NCI-H2227 treated with DMSO at 0.1 percent for 48 hours (cell line): Measurements from ENCODE around the gene OS9.
"Not testable (repeated sequence)": the region's sequence is repeated elsewhere in the genome, so short reads cannot be mapped to it uniquely, and the experiment has no call there.

Experiments
- DNase-seq: peaks from one replicate; lab custom pipeline; 2025; lab: John Stamatoyannopoulos, UW

Gene OS9

DNA sequence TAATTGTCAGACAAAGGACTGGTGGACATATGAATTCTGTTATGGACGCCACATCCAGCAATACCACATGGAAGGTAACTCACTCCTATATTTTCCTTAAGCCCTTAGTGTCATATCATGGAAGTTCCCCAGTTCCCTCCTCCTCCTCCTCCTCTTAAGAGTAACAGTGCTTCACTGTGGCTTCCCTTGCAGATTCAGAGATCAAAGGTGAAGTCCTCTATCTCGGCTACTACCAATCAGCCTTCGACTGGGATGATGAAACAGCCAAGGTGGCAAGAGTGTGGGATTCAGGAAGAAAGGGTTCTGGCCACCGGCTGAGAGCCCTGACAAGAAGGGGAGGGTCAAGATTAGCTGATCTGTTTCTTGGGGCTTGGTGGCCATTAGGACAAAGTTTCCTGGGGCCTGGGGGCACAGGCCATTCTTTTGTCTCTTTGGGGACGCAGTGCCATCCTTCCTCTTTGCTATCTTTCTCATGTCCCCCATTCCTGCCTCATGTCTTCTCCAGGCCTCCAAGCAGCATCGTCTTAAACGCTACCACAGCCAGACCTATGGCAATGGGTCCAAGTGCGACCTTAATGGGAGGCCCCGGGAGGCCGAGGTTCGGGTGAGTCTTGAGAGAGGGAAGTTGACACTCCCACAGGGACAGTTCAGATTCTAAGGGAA, 2.0 kb downstream of the OS9 start:
- no peak for DNase-seq

DNA sequence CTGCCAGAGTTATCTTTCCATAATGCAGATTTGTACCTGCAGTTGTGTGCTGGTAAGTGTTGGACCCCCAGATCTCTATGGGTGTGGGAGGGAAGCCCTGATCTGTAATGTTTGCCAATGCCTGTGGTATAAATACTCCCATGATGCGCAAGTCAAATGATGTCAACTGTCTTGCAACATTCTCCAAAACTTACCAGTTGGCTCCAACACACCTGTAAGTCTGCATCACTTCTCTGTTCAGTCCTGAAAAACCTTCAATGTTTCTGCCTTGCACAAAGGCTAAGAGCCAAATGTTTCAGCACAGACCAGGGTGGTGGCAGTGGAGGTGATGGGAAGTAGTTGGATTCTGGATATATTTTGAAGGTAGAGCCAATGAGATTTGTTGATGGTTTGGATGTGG, 3.1 kb downstream of the OS9 start:
- DNase-seq, result no peak

DNA sequence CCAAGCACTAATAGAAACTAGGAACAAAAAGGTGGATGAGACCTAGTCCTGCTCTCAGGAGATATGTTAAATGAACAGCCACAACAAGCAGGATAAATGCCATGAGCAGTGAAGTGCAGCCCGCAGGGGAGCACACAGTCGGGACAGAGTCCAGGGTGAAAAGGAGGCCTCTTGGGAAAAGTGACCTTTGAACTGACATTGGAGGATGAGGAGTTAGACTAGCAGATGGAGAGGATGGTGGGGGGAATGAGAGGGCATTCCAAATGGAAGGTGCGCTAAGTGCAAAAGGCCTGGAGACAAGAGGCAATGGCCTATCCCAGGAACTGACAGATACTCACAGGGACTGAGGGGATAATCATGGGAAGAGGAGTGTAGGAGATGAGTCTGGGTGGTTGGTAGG, 4.5 kb downstream of the OS9 start:
- DNase-seq, result no peak

DNA sequence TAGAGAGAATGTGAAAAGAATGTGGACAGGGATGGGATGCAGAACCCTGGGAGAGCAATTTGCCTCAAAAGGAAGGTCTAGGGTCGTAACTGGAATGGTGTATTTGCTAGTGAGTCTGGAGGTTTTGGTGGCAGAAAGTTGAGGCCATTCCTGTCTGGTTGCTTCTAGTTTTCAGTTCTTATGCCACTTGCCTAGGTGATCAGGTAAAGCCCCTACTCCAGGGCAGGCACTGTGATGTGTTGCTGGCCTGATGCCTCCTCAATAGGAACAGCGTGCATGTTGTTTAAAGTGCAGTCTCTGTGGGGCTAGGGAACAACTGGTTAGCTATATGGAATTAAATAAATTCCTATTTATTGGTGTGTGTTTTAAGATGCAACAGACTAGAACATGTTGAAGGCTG, 6.4 kb downstream of the OS9 start:
- no peak for DNase-seq

DNA sequence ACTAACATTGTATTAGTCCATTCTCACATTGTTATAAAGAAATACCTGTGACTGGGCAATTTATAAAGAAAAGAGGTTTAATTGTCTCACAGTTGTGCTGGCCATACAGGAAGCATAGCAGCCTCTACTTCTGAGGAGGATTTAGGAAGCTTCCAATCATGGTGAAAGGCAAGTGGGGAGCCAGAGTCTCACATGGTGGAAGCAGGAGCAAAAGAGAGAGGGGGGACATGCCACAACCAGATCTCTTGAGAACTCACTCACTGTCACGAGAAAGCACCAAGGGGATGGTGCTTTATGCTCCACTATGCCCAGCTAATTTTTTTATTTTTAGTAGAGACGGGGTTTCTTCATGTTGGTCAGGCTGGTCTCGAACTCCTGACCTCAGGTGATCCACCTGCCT, 13.3 kb downstream of the OS9 start:
- DNase-seq, result no peak

DNA sequence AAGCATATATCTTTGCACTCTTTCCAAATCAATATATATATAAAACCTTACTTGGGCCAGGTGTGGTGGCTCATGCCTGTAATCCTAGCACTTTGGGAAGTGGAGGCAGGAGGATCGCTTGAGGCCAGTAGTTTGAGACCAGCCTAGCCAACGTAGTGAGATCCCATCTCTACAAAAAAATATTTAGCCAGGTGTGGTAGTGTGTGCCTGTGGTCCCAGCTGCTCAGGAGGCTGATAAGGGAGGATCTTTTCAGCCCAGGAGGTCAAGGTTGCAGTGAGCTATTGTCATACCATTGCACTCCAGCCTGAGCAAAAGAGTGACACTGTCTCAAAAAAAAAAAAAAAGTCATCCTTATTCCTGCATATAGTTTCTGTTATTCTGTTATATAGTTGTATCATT, 14.4 kb downstream of the OS9 start:
- DNase-seq, result no peak

DNA sequence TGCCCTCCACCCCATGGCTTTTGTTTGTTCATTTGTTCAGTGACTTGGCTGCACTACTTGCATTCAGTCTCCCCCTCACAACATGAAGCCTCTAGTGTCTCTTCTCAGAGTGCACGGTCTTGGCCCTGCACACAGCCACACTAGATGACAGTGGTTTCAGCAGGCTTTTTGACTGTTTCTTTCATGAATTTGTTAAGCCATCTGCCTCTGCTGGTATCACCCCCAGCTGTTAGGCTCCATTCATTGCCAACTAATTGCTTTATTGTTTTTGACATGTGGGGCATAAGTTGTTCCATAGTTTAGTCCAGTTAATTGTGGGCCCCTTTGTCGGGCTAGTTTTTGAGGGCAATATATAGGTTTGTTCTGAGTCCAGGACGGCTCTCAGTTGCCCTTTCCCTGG, 18.8 kb downstream of the OS9 start:
- DNase-seq, result no peak

DNA sequence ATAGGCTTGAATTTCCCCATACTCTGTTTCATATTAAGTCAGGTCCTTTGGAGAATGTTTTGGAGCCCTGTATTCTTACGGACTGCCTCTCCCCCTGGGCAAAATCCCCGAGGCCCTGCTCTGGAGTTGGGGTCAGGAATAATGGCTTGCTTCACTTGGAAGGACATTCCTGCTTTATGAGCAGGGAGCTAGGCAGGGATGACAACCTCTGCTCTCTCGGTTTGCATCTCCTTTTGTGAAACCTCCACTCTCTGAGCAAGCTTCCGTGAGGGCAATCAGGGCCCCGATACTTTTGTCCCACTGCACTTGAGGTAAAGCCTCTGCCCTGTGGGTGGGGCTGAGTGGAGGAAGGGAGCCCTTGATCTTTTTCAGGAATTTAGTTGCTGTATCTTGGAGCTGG, 19.3 kb downstream of the OS9 start:
- no peak for DNase-seq

DNA sequence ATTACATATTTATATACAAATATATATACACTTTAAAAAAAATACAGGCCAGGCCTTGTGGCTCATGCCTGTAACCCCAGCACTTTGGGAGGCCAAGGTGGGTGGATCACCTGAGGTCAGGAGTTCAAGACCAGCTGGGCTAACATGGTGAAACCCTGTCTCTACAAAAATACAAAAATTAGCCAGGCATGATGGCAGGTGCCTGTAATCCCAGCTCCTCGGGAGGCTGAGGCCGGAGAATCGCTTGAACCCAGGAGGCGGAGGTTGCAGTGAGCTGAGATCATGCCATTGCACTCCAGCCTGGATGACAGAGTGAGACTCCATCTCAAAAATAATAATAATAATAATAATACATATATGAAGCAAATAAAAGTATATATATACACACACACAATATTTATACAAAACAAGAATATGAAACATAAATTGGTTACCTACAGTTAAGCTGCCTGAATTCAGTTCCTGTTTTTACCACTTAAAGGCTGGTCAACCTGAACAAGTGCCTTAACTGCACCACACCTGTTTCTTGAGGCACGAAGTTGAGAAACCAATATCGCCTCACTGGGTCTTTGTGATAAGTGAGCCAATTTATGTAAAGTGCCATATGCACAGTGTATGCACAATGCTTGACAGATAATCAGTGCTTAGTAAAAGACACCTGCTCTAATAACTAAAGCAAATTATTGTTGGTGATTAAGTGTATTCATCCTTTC, 21.3 kb downstream of the OS9 start:
- DNase-seq, result not testable (repeated sequence)

DNA sequence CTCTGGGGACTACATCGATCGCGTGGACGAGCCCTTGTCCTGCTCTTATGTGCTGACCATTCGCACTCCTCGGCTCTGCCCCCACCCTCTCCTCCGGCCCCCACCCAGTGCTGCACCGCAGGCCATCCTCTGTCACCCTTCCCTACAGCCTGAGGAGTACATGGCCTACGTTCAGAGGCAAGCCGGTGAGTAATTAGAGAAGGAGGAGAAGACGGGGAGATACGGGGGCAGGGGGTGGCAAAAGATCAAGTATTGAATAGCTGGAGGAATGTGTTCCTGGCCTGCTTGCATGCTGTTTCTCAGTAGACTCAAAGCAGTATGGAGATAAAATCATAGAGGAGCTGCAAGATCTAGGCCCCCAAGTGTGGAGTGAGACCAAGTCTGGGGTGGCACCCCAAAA, 21.9 kb downstream of the OS9 start:
- DNase-seq, result no peak

DNA sequence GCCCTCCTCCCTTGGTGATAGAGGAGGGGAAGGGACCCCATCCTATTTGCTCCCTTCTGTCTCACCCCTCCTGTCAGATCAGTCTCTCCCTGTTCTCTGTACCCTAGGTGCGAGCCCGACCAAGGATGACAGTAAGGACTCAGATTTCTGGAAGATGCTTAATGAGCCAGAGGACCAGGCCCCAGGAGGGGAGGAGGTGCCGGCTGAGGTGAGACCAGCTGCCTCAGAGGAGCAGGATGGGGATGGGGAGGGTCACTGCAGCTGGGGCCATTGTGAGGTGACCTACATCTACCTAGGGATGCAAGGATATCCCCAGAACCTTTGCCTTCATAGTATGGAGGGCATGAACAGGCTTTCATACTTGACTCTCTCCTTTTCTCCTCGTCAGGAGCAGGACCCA, 22.4 kb downstream of the OS9 start:
- DNase-seq, result no peak

DNA sequence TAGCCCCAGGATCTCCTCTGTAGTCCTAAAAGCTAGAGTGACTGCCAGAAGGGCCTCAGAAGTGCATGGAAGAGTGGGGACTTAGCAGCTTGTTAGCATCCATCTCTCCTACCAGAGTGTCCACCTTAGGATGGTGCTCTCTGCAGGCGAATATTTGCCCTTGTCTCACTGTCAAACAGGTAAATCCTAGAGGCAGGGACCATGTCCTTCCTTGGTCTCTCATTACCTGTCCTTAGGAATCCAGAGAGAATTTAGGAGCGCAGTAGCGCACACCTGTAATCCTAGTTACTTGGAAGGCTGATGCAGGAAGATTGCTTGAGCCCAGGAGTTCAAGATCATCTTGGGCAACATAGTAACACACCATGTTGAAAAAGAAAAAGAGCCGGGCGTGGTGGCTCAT, 23.2 kb downstream of the OS9 start:
- no peak for DNase-seq

DNA sequence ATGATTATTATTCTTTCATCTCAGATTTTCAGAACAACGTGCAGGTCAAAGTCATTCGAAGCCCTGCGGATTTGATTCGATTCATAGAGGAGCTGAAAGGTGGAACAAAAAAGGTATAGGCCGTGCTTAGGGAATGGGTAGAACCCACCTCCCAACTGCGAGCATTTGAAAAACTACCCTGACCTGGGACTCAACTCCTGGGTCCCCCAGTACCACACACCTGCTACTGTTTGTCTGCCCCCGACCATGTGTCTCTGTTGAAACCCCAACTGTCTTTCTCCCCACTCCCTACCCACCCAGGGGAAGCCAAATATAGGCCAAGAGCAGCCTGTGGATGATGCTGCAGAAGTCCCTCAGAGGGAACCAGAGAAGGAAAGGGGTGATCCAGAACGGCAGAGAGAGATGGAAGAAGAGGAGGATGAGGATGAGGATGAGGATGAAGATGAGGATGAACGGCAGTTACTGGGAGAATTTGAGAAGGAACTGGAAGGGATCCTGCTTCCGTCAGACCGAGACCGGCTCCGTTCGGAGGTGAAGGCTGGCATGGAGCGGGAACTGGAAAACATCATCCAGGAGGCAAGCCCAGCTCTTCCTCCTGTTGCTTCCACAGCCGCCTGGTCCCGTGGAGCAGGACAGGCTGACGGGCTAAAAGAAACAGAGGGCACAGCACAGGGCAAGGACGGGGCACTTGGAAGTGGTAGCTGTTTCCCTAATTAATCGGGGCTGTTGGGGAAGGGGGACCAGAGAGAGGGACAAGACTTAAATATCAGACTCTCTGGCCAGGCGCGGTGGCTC, 24.1 kb downstream of the OS9 start:
- no peak for DNase-seq

DNA sequence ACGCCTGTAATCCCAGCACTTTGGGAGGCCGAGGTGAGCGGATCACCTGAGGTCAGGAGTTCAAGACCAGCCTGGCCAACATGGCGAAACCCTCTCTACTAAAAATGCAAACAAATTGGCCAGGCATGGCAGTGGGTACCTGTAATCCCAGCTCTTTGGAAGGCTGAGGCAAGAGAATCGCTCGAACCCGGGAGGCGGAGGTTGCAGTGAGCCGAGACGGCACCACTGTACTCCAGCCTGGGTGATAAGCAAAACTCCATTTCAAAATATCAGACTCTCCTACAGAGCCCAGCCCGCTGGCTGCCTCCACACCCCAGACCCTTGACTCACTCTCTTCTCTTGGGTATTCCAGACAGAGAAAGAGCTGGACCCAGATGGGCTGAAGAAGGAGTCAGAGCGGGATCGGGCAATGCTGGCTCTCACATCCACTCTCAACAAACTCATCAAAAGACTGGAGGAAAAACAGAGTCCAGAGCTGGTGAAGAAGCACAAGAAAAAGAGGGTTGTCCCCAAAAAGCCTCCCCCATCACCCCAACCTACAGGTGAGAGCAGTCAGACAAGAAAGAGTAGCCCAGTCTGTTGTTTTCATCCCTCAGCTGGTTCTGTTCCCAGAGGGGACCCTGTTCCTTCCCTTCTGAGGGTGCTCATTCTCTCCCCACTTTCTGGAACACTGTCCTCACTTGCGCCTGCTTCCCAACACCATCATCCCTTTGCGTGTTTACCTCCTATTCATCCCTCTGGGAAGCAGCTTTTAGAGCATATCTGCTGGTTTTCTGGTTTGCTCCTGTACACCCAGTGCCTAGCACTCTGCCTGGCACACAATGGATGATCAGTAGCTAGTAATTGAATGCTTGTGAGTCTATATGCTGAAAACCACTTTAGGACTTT, 25.0 kb downstream of the OS9 start:
- DNase-seq, result no peak

DNA sequence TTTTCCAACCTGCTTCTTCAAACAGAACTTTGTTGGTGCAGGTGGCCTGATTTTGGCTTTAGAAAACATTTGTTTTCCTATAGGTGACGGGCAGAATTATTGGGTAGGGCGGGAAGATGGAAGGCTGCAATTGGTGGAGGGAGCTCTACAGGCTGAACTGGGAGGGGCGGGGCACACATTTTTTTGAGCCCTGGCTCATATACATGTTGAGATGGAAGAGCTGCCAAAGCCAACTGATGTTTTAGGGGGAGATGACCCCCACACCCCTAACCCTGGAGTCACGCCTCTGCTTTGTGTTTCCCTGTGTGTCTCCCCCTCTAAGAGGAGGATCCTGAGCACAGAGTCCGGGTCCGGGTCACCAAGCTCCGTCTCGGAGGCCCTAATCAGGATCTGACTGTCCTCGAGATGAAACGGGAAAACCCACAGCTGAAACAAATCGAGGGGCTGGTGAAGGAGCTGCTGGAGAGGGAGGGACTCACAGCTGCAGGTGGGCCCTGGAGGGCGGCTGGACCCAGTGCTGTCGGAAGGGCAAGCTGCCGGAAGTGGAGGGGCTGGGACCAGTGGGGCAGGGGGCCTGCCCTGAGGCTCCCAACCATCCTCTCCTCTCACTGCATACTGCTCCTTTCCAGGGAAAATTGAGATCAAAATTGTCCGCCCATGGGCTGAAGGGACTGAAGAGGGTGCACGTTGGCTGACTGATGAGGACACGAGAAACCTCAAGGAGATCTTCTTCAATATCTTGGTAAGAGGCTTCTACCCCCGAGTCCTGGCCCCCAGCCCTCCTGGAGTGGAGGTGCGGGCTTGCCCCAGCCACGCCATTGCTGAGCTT, 26.1 kb downstream of the OS9 start:
- DNase-seq, result no peak

DNA sequence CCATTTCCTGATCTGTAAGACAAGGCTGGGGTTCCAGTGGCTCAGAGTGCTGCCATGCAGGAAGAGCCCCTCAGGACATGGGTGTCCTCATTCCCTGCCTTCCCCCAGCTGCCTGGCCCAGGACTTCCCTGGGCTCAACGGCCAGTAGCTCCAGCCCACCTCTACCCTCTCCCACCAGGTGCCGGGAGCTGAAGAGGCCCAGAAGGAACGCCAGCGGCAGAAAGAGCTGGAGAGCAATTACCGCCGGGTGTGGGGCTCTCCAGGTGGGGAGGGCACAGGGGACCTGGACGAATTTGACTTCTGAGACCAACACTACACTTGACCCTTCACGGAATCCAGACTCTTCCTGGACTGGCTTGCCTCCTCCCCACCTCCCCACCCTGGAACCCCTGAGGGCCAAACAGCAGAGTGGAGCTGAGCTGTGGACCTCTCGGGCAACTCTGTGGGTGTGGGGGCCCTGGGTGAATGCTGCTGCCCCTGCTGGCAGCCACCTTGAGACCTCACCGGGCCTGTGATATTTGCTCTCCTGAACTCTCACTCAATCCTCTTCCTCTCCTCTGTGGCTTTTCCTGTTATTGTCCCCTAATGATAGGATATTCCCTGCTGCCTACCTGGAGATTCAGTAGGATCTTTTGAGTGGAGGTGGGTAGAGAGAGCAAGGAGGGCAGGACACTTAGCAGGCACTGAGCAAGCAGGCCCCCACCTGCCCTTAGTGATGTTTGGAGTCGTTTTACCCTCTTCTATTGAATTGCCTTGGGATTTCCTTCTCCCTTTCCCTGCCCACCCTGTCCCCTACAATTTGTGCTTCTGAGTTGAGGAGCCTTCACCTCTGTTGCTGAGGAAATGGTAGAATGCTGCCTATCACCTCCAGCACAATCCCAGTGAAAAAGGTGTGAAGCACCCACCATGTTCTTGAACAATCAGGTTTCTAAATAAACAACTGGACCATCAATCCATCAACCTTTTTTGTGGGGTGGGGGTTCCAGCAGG, 27.0 kb downstream of the OS9 start:
- DNase-seq, result no peak

DNA sequence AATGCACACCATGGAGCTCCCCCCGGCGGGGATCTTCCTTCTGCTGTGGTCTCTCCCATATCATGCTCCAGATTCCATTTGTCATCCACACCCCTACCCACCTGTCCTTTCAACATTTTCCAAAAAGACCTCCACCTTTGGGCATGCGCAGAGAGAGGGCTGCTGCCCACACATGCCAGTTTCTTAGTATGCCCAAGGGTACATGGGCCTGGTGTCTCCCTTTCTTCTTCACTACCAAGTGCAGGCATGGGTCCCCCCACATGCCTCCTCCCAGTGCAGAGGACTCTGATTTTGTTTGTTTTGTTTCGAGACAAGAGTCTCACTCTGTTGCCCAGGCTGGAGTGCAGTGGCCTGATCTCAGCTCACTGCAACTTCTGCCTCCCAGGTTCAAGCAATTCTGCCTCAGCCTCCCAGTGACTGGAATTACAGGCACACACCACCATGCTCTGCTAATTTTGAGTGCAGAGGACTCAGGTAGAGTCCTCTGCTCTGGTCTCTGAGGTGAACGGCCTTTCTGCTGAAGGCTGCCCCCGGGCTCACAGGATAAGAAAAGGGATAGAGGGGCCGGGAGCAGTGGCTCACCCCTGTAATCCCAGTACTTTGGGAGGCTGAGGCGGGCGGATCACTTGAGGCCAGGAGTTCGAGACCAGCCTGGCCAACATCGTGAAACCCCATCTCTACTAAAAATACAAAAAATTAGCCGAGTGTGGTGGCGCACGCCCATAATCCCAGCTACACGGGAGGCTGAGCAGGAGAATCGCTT, 28.1 kb downstream of the OS9 start:
- DNase-seq, result not testable (repeated sequence)

DNA sequence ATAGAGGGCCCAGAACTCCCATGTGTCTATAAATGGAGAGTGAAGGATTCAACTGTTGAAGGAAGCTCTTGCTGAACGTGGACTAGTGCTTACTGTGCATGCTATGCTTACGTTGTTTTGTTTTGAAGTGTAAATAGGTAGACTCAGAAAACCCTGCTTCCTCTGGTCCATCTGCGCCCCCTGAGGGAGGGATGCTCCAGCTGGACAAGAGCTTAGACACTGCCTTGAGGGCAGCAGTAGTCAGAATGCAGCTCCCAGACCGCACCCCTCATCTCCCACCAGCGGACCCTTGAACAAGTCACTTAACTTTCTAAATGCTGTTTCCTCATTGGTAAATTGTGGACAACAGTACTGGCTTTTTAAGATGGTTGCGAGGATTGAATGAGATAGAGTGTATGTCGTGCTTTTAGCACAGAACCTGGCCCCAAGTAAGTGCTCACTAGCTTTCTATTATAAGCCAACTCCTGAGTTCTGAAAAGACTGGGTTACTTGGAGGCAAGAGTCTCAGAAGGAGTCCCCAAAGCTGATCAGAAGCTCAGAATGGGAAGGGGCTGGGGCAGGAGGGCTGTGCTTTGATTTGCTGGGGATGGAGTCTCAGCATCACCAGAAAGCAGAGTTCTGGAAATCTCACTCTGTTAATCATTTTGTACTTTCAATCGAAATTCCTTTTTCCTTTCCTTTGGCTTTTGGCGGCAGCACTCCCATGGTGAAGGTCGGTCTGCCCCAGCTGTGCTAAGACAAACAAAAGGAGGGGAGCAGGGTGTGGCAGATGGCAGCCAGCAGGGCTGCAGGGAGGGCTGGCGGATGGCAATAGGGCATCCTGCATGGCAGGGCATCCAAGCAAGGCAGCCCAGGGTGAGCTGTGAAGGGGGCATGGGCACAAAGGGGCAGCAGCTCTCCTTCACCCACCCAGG, 29.0 kb downstream of the OS9 start:
- DNase-seq, result no peak
